GM19455 (cell line): ENCODE measurements around the gene ZNF682.
"Not testable (repeated sequence)": the region's sequence is repeated elsewhere in the genome, so short reads cannot be mapped to it uniquely, and the experiment has no call there.

ENCODE experiments used
- ATAC-seq: cut with Tn5 transposase; IDR thresholded peaks from one replicate; pipeline ENCODE4 v1.9.1; 2021; ENCODE audit not compliant: unreplicated experiment

The ZNF682 gene

GRCh38 chr19:20005741-20006140, 33.6 kb downstream of the ZNF682 start:
- no peak for ATAC-seq

GRCh38 chr19:19997656-19998268, 41.5 kb downstream of the ZNF682 start:
- ATAC-seq = no peak

GRCh38 chr19:19966862-19967261, 72.4 kb downstream of the ZNF682 start:
- no peak for ATAC-seq

- not testable (repeated sequence) for ATAC-seq
Observed at GRCh38 chr19:19966126-19966525, 73.2 kb downstream of the ZNF682 start.

- no peak for ATAC-seq
Observed at GRCh38 chr19:19964416-19964815, 74.9 kb downstream of the ZNF682 start.

- not testable (repeated sequence) for ATAC-seq
Observed at GRCh38 chr19:19959151-19959799, 80.0 kb downstream of the ZNF682 start.

- not testable (repeated sequence) for ATAC-seq
Observed at GRCh38 chr19:19957766-19958165, 81.5 kb downstream of the ZNF682 start.

GRCh38 chr19:19956434-19957075, 82.8 kb downstream of the ZNF682 start:
- no peak for ATAC-seq

- ATAC-seq = no peak
Observed at GRCh38 chr19:19955208-19955607, 84.1 kb downstream of the ZNF682 start.
